ENCODE data around the gene TMEM170B.

DNA sequence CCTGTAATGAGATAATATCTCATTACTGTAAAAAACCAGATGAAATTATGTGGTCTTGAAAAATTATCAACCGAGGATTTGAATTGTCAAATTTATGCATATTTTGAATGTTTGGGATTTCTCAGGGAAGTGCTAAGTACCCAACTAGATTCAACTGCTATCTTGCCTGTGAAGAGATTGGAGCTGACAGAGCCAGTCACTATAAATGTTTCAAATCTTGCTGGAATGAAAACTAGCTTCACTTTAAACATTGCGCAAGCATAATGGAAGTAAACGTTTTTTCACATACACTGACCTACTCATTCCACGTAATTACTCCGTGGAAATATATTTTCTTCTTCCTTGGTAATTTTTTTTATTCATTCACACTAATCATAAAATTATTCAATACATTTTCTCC, 46.7 kb downstream of the TMEM170B start:
- TF ChIP-seq EP300 (IDR thresholded peaks at IDR 0.05; ENCODE audit: borderline replicate concordance) (no peak), YY1 (IDR thresholded peaks at IDR 0.05; ENCODE audit: low read depth) (no peak), TEAD4 (IDR thresholded peaks at IDR 0.05) (no peak), CREB1 (IDR thresholded peaks at IDR 0.05; ENCODE audit: low read depth) (no peak), REST (IDR thresholded peaks at IDR 0.05; ENCODE audit: low read depth) (no peak), TCF12 (IDR thresholded peaks at IDR 0.05; ENCODE audit: low read depth) (no peak), RAD21 (IDR thresholded peaks at IDR 0.05; ENCODE audit: low read depth) (no peak), TAF1 (IDR thresholded peaks at IDR 0.05; ENCODE audit: low read depth) (no peak), EGR1 (IDR thresholded peaks at IDR 0.05) (no peak), FOXM1 (IDR thresholded peaks at IDR 0.05; ENCODE audit: borderline replicate concordance, low read depth) (no peak)
- TF ChIP-seq, protein P1, sequence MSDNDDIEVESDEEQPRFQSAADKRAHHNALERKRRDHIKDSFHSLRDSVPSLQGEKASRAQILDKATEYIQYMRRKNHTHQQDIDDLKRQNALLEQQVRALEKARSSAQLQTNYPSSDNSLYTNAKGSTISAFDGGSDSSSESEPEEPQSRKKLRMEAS (IDR thresholded peaks at IDR 0.05), result no peak
- TF ChIP-seq, protein P2, sequence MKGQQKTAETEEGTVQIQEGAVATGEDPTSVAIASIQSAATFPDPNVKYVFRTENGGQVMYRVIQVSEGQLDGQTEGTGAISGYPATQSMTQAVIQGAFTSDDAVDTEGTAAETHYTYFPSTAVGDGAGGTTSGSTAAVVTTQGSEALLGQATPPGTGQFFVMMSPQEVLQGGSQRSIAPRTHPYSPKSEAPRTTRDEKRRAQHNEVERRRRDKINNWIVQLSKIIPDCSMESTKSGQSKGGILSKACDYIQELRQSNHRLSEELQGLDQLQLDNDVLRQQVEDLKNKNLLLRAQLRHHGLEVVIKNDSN (IDR thresholded peaks at IDR 0.05), result no peak

All from Ishikawa (cell line).